CD4-positive, alpha-beta T cell treated with Interleukin-12 subunit alpha and Interleukin-12 subunit beta, for 1 hour (primary cell): ENCODE measurements around the gene MRPL2.
"Not testable (repeated sequence)": the region's sequence is repeated elsewhere in the genome, so short reads cannot be mapped to it uniquely, and the experiment has no call there.

Source experiments
- DNase-seq: peaks from one replicate; pipeline ENCODE4 v3.0.0-alpha.2; 2020

Gene MRPL2

GRCh38 chr6:43052225-43052841 lies 6.9 kb downstream of the MRPL2 start:
- no peak for DNase-seq

- no peak for DNase-seq
Measured at GRCh38 chr6:43050981-43051380, 8.3 kb downstream of the MRPL2 start.

DNA sequence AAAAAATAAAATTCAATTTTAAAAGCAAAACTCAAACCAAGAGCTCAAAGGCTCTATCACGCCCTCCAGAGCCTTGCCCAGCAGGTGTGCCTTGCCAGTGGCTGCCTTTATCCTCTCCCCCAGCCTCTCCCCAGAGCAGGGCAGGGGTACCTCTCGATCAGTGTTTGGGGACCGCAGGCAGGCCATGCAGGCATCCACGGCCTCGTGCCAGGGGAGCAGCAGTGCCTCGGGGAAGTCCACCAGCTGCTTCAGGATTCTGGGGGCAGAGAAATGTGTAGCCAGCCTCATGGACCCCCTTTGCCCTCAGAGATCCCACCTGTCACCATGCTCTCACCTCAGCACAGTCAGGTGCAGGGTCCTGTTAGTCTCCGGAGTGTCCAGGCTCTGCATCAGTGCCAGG lies 11.2 kb downstream of the MRPL2 start:
- no peak for DNase-seq

DNA sequence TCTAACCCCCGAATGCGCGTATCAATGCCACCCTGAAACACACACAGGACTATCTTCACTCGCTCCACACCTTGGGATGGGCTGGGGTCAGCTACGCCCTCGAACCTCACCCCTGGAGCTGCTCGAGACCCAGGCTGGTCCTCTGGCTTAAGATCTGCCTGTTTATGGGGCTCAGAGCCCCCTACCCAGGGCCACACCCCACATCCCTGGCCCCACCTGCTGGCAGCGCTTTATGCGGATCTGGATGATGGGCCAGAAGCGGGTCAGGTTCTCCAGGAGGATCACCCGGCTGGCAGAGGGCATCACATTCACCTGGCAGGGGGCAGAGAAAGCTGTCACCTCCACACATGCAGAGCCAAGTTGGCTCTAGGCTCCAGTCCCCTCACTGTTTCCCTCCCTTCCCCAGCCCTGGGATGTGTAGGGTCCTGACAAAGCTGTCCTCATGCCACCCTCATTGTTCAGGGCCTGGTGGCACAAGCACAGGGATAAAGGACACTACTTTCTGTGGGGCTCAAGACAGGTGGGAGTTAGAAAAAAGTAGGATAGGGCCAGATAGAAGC lies 13.8 kb downstream of the MRPL2 start:
- no peak for DNase-seq

DNA sequence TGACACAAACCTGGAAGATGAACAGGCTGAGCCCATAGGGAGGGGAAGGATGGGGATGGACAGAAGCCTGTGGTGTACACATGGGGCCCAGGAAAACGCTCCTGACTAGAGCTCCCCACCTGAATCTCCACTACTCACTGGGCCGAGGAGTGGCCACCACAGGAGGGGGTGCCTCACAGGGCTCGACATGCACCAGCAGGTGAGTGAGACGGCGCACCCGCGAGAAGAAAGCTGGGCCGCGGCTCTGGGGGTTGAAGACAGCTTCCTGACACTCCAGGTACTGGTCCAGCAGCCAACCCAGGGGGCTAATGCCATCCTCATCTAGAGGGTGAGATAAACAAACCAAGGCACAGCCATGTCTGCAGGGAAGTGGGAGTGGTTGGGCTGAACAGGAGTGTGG lies 15.9 kb downstream of the MRPL2 start:
- DNase-seq, result no peak

DNA sequence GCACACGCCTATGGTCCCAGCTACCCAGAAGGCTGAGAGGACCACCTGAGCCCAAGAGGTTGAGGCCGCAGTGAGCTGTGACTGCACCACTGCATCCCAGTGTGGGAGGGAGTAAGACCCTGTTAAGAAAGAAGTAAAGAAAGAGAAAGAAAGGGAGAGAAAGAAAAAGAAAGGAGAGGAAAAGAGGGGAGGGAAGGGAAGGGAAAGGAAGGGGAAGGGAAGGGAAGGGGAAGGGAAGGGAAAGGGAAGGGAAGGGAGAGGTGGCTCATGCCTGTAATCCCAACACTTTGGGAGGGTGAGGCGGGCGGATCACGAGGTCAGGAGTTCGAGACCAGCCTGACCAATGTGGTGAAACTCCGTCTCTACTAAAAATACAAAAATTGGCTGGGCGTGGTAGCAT lies 17.8 kb downstream of the MRPL2 start:
- DNase-seq, result not testable (repeated sequence)

- DNase-seq, result no peak
Measured at GRCh38 chr6:43040542-43041257, 18.5 kb downstream of the MRPL2 start.

DNA sequence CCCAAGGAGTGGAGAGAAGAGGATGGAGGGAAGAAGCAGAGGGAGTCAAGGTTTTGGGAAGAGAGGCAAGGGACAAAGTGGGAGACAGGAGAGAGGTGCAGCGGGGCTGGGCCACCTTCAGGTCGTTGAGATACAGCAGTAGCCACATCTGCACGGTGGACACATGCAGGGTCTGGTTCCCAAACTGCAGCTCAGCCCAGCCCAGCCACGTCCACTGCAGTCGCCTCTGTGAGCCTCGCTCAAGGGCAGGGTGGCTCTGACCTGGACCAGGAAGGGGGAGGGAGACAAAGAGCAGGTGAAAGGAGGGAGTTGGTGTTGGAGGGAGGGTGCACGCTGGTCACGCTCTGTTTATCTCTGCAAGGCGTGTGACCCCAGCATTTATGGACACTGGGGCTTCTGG lies 20.5 kb downstream of the MRPL2 start:
- DNase-seq, result no peak

DNA sequence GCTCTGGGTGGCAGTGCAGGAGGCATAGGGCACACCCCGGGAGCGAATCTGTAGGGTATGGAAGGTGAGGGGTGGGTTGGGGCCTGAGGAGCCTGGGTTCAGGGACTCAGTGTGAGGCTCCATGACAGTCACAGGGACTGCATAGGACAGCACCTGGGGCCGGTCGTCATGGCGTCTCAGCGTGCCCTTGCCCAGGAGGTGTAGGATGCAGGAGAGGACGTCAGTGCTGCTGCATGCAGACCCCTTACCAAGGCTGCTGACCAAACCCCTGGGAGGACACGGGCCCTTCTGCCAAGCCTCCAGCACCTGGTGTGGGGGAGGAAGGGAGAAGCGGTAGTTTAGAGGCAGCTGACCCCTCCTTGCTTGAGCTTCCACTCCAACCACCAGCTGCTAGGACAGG lies 21.5 kb downstream of the MRPL2 start:
- no peak for DNase-seq

GRCh38 chr6:43037197-43037596 lies 22.0 kb downstream of the MRPL2 start:
- no peak for DNase-seq

DNA sequence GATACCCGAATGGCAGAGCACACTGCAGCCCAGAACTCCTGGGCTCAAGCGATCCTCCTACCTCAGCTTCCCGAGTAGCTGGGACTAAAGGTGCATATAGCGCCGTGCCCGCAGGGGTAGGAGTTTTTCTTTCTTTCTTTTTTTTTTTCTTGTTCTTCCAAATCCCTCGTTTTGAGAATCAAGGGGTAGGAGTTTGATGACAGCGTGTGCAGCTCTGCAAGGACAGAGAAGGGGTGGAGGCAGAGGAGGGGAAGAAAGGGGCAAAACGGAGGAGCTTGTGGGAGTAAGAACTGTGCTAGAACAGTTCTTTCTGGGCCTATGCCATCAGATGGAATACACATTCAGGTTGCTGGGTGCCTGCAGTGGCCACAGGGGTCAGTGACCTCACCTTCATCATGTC lies 22.5 kb downstream of the MRPL2 start:
- DNase-seq, result no peak

DNA sequence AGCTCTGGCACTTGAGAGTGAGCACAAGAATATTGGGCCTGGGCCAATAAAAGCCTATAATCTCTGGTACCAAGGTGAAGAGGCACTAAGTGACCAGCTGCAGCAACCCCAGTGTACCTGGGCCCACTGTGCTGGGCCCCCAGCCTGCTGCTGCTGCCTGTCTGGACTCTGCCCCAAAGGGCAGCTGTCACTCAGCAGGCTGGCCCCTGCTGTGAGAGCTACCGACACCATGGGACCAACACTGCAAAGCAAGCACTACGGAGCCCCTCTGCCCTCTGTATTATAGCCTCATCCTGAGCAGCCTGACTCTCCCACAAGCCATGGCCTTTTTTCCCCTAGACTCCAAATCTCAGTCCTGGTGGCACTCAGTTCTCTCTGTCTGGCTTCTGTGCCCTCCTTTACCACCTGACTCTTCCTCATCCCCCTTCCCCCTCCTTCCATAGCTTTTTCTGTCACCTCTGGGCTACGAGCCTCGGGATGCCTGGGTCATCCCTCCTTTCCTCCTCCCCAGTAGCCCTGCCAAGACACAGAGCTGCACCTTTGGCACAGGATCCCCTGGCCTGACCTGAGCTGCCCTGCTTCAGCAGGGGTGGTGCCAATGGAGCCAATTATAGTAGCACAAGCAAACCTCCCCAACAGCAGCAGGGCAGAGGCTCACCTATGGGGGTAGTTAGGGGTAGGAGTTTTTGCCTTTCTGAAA lies 23.6 kb downstream of the MRPL2 start:
- DNase-seq, result no peak

GRCh38 chr6:43034190-43034525 lies 25.1 kb downstream of the MRPL2 start:
- no peak for DNase-seq

GRCh38 chr6:43033496-43034189 lies 25.6 kb downstream of the MRPL2 start:
- DNase-seq, result no peak

DNA sequence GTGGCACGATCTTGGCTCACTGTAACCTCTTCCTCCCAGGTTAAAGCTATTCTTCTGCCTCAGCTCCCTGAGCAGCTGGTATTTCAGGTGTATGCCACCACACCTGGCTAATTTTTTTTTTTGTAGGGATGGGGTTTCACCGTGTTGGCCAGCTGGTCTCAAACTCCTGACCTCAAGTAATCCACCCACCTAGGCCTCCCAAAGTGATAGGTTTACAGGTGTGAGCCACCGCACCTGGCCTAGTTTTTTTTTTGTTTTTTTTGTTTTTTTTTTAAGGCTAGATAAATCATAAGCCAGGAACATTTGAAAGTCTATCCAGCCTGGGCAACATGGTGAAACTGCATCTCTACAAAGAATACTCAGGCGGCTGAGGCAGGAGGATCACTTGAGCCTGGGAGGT lies 26.9 kb downstream of the MRPL2 start:
- DNase-seq, result no peak

- no peak for DNase-seq
Measured at GRCh38 chr6:43029120-43029519, 30.1 kb downstream of the MRPL2 start.

GRCh38 chr6:43026365-43026764 lies 32.9 kb downstream of the MRPL2 start:
- no peak for DNase-seq

DNA sequence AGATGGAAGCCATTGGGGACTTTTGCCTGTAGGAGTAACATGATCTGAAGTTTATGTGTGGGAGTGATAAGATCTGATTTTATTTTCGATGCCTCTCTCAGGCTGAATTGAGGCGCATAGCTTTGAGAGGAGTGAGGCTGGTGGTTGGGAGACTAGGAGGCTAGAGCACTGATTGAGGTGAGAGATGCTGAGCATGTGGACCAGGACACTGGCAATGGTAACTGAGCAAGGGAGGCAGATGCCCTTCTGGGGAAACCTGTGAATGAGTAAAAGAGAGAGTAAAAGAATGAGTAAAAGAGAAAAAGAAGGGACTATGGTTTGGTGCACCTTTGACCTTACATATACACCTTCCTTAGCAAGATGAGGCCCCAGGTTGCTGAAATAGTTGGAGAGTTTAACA lies 34.8 kb downstream of the MRPL2 start:
- no peak for DNase-seq

GRCh38 chr6:43021270-43022047 lies 37.8 kb downstream of the MRPL2 start, which contains the start of gene RRP36:
TSS of gene RRP36 (plus strand) at chr6:43021623. CDS start at chr6:43021655, 32 bp downstream.
- DNase-seq, result peak; percentile 71

- DNase-seq, result no peak
Measured at GRCh38 chr6:43020847-43021246, 38.4 kb downstream of the MRPL2 start.

- DNase-seq, result no peak
Measured at GRCh38 chr6:43020052-43020705, 39.1 kb downstream of the MRPL2 start.

- DNase-seq, result no peak
Measured at GRCh38 chr6:43019152-43019551, 40.1 kb downstream of the MRPL2 start.
